SIG-M5 treated with dmso at 0.1 percent for 504 hours (cell line): ENCODE measurements around the gene TRIML1.

Experiments used
- DNase-seq: peaks from one replicate; lab custom pipeline; 2025; ENCODE audit not compliant: unreplicated experiment; lab: John Stamatoyannopoulos, UW

Gene TRIML1, protein sequence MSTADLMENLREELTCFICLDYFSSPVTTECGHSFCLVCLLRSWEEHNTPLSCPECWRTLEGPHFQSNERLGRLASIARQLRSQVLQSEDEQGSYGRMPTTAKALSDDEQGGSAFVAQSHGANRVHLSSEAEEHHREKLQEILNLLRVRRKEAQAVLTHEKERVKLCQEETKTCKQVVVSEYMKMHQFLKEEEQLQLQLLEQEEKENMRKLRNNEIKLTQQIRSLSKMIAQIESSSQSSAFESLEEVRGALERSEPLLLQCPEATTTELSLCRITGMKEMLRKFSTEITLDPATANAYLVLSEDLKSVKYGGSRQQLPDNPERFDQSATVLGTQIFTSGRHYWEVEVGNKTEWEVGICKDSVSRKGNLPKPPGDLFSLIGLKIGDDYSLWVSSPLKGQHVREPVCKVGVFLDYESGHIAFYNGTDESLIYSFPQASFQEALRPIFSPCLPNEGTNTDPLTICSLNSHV

DNA sequence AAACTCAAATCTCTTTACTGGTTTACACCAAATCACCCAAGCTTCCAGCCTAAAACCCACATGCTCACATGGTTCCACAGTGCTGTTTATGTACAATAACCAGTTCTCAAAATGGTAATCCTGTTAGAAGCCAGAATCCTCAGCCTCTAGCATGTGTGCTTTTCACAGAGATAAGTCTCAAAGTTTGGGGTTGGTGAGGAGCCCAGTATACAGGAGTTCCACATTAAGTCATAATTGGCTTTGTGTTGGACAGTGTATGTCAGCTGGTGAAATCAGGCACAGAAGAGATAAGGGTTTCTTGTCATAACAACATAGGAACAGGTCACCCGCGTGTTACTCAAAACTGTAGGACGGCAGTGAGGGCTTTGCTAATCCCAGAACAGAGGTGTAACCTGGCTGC, at the start of gene TRIML1:
Gene TRIML1 (plus strand): TSS at position 301 of the 400 bp plus-strand sequence. CDS start 118 bp downstream, outside the sequence.
- DNase-seq = no peak

DNA sequence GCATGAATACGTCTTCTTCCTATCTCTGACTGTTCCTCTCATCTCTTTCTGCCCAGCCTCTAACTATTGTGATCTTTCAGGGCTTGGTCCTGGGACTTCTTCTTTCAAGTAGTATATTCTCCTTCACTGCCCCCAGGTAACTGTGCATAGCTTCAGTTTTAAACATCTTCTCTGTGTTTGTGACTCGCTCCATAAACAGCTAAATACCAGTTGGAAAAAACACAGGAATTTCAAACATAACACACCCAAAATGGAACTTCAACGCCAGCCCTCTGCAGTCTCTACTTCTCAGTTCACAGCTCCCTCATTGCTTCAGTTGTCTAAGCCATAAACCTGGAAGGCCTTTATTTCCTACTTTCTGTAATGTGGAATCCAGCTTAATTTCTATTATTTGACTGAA, 46.4 kb upstream of the TRIML1 start:
- DNase-seq = no peak

DNA sequence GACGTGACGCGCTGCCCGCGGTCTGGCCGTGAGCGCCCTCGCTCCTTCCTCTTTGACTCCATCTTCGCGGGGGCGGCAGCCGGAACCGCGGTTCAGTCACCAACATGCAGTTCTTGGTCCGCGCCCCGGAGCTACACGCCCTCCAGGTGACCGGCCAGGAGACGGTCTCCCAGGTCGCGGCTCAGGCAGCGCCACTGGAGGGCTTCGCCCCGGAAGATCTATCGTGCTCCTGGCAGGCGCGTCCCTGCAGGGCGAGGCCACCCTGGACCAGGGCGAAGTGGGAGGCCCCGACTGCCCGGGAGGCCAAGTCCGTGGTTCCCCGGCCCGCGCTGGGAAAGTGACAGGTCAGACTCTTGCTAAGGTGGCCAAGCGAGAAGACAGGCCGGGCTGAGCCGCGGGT, 32.8 kb upstream of the TRIML1 start:
- no peak for DNase-seq

DNA sequence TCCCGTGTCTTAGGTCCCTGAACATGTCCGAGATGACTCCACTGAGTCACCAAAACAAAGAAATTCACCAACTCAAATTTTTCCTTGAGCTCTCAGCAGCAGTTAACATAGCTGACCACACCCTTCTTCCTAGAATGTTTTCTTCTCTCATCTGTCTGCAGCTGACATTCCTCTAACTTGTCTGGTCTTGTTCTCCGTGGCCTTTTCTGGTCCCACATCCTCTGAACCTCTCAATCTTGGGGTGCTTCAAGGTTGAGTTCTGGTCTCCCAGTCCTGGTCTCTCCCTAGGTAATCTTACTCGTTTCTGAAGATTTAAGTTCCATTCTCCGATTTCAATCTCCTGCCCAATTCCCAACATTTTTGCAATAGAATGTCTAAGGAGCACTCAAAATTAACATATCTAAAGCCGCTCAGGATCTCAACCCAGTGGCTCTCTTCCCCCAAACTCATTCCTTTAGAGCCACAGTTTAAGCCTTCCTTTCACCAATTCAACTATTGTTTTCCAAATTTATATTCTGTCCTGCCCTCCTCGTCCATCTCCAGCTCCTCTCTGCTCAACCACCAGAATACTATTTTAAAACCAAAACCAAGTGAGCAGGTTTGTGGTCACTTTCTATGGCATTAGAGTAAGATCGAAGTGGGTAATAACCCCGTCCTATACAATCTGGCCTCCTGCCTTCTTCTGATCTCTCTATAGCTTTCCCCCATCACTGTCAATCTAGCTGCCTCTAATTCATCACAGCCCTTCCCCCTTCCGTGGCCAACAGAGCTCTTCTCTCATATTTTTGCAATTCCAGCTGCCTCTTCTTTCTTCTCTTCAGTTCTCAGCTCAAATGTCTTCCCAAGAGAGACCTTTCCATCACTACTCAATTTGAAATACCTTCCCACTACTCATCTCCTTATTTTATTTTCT, 31.1 kb upstream of the TRIML1 start:
- DNase-seq = no peak

DNA sequence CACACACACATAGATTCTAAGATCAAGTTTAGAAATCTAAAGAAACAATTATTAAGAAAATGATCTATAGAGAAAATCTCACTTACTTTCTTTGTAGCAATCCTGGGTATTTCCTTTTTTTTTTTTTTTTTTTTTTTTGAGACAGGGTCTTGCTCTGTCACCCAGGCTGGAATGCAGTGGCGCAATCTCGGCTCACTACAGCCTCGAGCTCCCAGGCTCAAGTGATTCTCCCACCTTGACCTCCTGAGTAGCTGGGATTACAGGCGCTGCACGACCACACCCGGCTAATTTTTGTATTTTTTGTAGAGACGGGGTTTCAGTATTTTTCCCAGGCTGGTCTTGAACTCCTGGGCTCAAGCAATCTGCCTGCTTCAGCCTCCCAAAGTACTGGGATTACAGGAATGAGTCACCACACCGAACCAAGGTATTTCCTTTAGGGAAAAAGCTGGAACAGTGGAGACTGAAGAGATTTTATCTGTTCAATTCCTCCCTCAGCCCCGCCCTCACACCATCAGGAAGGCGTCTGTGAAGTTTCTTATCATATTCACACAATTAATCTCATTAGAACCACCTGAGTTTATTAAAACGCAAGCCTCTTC, 30.0 kb upstream of the TRIML1 start, which contains the start of gene TRIML2:
Gene TRIML2 (minus strand): TSS at position 447 of the 599 bp plus-strand sequence. CDS start 4,235 bp downstream, outside the sequence.
- no peak for DNase-seq

DNA sequence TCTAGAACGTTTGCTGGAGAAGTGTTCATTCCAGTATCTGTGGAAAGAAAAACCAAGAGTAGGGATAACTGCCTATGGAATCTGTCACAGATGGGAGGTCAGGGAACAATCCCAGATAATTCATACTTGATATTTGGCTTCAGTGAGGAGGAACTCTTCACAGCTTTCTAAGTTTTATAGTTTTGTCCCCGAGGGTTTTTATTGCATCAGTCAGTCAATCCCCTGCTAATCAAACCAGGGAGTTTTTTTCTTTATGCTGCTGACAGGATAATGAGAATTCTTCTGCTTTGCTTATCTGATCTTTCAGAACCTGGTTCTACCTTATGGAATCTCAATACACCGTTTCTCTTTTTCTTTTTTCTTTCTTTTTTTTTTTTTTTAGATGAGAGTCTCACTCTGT, 29.2 kb upstream of the TRIML1 start:
- DNase-seq = no peak

DNA sequence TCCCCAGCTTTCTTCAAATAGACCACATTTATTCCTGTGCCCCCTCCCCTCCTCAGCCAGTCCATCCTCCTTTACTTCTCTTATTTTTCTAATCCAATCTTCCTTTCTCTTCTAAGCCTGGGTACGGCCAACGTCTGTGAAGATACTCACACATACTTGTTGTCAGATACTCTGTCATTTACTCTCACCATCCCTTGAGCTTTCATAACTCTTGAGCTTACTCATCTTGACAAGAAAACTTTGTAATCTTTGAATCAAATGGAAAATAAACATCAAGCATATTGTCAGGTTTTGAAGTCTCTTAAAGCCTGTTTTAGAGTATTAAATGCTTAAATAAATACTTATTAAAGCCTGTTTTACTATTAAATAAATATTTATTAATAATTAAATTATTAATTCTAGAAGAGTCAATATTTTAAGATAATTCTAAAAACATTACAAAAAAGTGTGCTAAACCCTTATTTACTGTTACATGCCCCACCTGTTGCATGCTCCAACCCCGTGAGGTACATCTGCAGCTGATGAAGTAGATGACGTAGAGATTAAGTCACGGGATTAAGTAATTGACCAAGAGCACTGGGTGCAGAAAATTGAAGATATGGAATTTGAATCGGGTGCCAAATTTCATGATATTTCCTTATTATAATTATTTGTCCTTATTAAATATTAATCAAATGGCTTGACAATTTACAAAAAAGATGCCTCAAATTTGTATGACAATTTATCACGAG, 28.3 kb upstream of the TRIML1 start:
- DNase-seq = no peak

DNA sequence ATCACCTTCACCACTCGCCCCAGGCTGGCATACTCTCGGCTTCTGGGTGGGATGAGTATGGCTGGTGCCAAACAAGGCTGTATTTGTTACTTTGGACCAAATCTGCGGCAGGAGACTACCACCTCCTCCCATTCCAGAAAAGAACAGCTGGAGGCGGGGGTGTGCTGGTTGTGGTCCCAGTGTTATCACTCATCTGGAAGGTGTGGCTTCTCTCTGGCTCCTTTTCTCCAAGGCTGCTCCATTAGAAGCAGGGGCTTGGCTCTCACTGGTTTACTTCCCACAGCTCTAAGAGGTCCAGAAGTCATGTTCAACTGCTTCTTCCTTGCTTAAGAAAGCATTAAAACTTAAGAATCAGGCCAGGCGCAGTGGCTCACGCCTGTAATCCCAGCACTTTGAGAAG, 27.3 kb upstream of the TRIML1 start:
- no peak for DNase-seq

DNA sequence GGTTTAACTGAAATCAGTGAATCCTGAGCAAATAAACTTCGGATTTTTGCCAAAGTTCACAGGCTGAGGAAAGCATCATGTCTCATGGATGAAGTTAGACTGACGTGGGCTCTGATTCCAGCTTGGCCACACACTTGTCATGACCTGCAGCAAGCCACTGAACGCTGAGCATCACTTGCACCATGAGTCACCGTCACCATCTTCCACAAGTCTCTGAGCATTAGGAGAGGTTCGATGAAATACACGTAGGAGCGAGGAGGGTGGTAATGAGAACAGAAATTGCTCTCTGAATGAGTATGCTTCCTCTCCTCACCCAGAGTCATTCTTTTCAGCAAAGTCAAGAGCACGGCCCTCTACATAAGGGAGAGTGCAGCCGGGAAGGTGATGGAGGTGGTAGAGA, 26.1 kb upstream of the TRIML1 start:
- DNase-seq = no peak

DNA sequence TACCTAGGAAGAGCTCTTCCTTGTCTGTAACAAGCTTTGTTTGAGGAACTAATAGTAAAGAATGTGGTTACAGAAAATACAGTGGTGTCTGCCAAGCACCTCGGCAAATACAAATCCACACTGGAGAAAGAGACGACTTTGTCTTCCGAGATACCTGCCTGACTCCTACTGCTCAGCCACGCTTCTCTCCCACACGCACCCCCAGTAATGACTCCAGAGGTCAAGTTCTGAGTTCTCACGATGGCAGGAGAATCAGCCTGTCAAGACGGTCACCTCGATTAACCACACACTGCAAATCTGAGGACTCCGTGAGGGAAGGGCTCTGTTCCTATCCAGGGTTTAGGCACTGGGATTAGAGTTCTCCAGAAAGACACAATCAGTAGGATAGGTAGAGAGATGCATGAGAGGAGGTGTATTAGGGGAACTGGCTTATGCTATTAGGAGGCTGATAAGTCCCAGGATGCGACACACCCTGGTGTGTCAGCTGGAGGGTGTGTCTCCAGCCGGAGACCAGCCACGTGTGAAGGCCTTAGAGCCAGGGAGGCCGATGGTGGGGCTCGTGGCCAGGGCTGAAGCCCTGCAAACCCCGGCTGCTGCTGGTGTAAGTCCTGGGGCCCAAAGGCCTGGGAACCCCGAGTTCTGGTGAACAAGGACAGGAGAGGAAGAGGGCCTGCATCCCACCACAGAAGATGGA, 21.5 kb upstream of the TRIML1 start:
- no peak for DNase-seq

DNA sequence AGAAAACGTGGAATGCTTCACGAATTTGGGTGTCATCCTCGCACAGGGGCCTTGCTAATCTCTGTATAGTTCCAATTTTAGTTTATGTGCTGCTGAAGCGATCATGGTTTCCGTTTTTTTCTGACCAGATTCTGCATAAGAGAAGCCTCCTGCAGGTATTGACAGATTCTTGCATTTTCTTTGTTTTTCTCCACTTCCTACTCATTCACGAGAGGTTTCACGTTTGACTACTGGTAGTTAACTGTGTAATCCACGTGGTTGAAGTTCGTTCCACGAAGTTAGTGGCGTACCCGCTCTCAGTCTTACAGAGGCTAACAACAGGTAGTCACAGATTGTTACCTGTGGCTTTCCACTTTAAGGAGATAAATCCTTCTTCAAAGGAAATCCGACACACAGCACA, 17.7 kb upstream of the TRIML1 start:
- DNase-seq = no peak

DNA sequence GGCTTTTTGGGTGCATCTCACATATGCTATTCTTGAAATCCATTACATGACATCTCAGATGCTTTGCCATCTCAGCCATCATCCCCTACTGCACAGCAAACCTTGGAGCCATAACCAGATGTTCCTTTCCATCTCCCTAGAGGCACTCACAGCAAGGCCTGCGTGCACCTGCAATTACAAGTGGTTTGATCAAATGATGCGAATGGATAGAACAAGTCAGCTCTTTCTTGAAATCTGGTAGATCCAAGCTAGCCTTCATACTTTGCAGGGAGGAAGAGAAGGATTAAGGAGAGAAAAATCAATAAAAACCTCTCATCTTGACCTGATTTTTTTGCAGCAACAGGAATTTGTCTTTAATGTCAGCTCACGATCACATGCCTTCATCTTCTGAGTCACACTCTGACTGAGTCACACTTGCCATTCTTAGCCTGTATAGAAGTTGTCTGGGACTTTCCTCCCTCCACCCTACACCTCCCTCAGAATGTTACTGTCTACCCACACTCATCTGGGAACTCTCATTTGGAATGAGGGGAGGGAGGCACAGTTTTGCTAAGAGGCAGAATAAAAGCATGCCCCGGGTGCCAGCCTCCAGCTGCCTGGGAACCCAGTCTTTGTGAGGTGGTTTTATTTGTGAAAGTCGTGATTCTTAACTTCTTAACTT, 11.9 kb upstream of the TRIML1 start:
- DNase-seq = no peak

DNA sequence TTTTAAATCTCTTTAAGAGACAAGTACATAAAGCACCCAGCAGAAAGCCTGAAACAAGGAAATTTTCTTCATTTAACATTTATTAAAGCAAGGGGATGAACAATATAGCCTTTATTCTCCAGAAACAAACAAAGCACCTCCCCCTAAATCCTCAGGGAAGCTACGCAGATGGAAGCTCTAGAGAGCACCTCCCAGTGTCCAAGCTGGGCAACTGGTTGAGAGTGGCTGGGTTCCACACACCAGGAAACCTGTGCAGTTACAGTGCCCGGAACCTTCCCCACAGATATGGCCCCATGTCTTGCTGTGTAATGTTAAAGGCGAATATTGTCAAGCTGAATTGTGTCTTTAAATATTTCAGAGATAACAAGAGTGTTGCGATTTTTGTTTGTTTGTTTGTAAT, 8.9 kb upstream of the TRIML1 start:
- DNase-seq = no peak

DNA sequence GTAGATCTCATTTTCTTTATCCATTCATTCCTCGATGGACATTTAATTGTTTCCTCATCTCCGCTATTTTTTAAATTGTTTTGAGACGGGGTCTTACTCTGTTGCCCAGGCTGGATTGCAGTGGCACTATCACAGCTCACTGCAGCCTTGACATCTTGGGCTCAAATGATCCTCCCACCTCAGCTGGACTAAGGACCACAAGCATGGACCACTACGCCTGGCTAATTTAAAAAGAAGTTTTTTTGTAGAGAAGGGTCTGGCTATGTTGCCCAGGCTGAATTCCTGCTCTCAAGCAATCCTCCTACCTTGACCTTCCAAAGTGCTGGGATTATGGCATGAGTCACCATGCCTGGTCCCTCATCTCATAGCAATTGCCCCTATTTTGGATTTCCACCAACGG, 7.0 kb upstream of the TRIML1 start:
- DNase-seq = no peak

DNA sequence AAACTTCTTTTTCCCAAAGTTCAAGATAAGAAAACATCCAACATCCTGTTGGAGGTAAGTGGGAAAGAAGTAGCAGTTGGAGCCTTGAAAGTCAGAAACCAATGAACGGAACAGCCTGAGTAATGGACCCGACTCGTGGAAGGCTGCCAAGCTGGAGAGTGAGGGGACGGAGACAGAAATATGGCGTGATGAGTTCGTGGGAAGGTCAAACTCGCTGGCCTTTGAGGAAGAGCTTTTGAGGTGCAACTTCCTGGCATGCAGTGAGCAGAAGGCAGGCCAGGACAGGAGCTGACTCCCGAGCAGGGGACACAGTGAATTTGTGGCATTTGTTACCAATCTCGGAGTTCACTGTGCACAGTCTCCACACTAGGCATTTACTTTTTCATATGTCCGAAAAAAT, 1.0 kb upstream of the TRIML1 start:
- no peak for DNase-seq

DNA sequence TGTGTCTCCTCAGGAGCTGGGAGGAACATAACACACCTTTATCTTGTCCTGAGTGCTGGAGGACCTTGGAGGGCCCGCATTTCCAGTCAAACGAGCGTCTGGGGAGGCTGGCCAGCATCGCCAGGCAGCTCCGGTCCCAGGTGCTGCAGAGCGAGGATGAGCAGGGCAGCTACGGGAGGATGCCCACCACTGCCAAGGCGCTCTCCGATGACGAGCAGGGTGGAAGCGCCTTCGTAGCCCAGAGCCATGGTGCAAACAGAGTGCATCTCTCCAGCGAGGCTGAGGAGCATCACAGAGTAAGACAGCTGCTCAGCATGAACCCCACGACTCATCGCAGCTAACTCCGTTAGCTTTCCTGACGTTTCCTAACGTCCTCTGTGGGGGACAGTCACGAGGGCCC, 430 bp downstream of the TRIML1 start:
- no peak for DNase-seq

DNA sequence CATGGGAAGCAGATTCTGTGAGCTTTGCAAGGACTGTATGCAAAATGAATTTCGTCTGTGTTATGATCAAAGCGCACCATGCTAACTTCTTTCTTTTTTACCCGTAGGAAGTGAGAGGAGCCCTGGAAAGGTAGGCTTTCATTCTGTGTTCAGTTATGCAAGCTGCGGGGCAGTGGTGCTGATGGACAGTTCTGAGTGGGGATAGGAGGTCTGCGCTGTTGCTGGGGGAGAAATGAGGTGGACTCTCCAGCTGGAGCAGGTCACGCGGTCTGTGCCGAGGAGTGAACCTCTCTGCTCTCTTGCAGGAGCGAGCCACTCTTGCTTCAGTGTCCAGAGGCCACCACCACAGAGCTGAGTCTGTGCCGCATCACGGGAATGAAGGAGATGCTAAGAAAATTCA, 4.5 kb downstream of the TRIML1 start:
- DNase-seq = no peak

DNA sequence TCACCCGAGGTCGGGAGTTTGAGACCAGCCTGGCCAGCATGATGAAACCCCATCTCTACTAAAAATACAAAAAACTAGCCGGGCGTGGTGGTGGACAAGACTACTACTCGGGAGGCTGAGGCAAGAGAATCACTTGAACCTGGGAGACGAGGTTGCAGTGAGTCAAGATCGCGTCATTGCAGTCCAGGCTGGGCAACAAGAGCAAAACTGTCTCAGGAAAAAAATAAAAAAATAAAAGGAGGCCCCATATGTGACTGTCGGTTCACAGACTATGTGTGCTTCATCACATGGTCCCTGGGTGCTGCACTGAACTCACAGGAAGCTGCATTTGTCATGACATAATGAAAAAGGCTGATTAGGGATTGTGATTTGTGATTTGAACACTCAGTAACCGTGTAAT, 6.4 kb downstream of the TRIML1 start:
- DNase-seq = no peak

DNA sequence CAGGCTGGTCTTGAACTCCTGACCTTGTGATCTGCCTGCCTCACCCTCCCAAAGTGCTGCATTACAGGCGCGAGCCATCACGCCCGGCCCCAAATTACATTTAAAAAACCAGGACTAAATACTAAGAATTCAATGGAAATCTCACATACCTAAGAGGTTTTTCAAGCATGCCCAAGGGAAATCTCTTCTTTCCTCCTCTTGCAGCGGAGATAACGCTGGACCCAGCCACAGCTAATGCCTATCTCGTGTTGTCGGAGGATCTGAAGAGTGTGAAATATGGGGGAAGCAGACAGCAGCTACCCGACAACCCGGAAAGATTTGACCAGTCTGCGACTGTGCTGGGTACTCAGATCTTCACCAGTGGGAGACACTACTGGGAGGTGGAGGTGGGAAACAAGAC, 7.4 kb downstream of the TRIML1 start:
- DNase-seq = no peak

DNA sequence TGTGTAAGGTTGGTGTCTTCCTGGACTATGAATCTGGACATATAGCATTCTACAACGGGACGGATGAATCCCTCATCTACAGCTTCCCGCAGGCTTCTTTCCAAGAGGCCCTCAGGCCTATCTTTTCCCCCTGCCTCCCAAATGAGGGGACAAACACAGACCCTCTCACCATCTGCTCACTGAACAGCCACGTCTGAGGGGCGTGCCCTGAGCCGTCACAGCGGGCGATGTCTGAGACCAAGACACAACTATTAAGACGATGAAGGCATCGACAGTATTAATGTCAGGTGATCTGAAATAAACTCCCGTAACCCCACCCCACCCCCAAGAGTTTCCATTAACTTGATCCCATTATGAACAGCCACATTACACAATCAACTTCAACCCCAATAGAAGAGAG, 7.9 kb downstream of the TRIML1 start:
- DNase-seq = no peak
